ENCODE measurements around the gene COL4A3. TPM values are rescaled to one million over a fixed set of nuclear protein-coding genes. Genes with fewer than 3 reads are reported as not detected.

The COL4A3 gene
- polyA plus RNA-seq, 2 of the 4 experiments (the other 2 are of a cell fraction): 1.8 to 6.8 TPM

DNA sequence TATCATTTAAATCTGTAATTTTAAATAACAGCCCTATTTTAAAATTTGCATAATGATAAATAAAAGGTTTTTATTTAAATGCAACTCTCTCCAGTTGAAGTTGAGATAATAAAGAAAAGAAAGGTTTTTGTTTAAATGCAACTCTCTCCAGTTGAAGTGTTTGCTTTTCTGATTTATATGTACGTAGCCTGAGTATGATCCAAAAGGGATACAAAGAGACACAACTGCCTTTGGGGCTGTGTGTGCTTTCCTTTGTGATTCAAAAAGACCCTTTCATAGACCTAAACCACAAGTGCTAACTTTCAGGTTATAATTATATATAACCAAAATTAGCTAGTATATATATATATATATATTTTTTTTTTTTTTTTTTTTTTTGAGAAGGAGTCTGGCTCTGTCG lies 84.5 kb downstream of the COL4A3 start:
- no peak for TF ChIP-seq HOXB13 (CRISPR knock-in tag; IDR thresholded peaks at IDR 0.05; ENCODE audit: low read depth)
- no peak for TF ChIP-seq CBX8 (IDR thresholded peaks at IDR 0.05)
- TF ChIP-seq POLR2A (IDR thresholded peaks at IDR 0.05; ENCODE audit: low read length): no peak
- Histone ChIP-seq H3K4me3 (no peak overlapping the region), H3K9me3 (no peaks in the 10 kb centered on the region), H3K27ac (no peak overlapping the region), H3K4me2 (no peak overlapping the region), H3K4me1 (no peaks in the 10 kb centered on the region)
- ATAC-seq: no peak
- CTCF ChIA-PET: interaction anchor here (0.6 to 6.1 kb wide), 3 partner anchors 11 to 118 kb away, joined by 3 to 31 read pairs (median 7); no protein-coding TSS in a partner anchor
- FAIRE-seq: no peak
- no peak for DNase-seq (ENCODE audit: low read depth in 1 of 2, low spot score in 1 of 2)
- POLR2A ChIA-PET: no interaction called here
- 80% methylated on average over 2 of the region's 2 CpGs for whole genome bisulfite sequencing (ENCODE audit: missing lambda C conversion rate)

GRCh38 chr2:227252831-227253230 lies 88.4 kb downstream of the COL4A3 start:
- Histone ChIP-seq H3K4me1 (no peaks in the 10 kb centered on the region), H3K9me3 (no peaks in the 10 kb centered on the region), H3K4me2 (no peak overlapping the region), H3K27ac (no peak overlapping the region), H3K4me3 (no peak overlapping the region)
- no peak for FAIRE-seq
- DNase-seq (ENCODE audit: low read depth in 1 of 2, low spot score in 1 of 2): no peak
- whole genome bisulfite sequencing (ENCODE audit: missing lambda C conversion rate): 85% methylated on average over 2 of the region's 2 CpGs
- TF ChIP-seq SMC3 (IDR thresholded peaks at IDR 0.05): no peak
- no peak for TF ChIP-seq HOXB13 (CRISPR knock-in tag; IDR thresholded peaks at IDR 0.05; ENCODE audit: low read depth)
- no peak for TF ChIP-seq BHLHE40 (IDR thresholded peaks at IDR 0.05; ENCODE audit: low read depth, low read length)
- no peak for TF ChIP-seq HDAC2 (IDR thresholded peaks at IDR 0.05)
- TF ChIP-seq MAZ (IDR thresholded peaks at IDR 0.05; ENCODE audit: borderline replicate concordance, low read depth, low read length): no peak
- TF ChIP-seq RNF2 (IDR thresholded peaks at IDR 0.05; ENCODE audit: borderline replicate concordance, low read depth): no peak
- TF ChIP-seq MYC (IDR thresholded peaks at IDR 0.05; ENCODE audit: borderline replicate concordance, low read length): no peak
- no peak for TF ChIP-seq PBX3 (IDR thresholded peaks at IDR 0.05)
- no peak for TF ChIP-seq FOSL2 (IDR thresholded peaks at IDR 0.05)
- TF ChIP-seq FOSL2 (CRISPR knock-in tag; IDR thresholded peaks at IDR 0.05): no peak
- TF ChIP-seq ZC3H11A (IDR thresholded peaks at IDR 0.05): no peak
- TF ChIP-seq HOXA7 (CRISPR knock-in tag; IDR thresholded peaks at IDR 0.05): no peak
- TF ChIP-seq USF2 (IDR thresholded peaks at IDR 0.05): no peak
- TF ChIP-seq FOSB (CRISPR knock-in tag; IDR thresholded peaks at IDR 0.05): no peak
- TF ChIP-seq NPAS2 (CRISPR knock-in tag; IDR thresholded peaks at IDR 0.05; ENCODE audit: borderline replicate concordance): no peak
- no peak for TF ChIP-seq TP53 (CRISPR knock-in tag; IDR thresholded peaks at IDR 0.05)
- ChIA-PET CTCF (interaction anchor here (0.6 to 6.1 kb wide), 4 partner anchors 11 to 100 kb away, joined by 3 to 31 read pairs (median 3); no protein-coding TSS in a partner anchor), POLR2A (no interaction called here)
- ATAC-seq: no peak

- TF ChIP-seq SMC3 (IDR thresholded peaks at IDR 0.05) (no peak), JUN (IDR thresholded peaks at IDR 0.05) (no peak), RARB (CRISPR knock-in tag; IDR thresholded peaks at IDR 0.05) (no peak), PHF8 (IDR thresholded peaks at IDR 0.05; ENCODE audit: borderline replicate concordance, low read depth) (no peak), HOXB13 (CRISPR knock-in tag; IDR thresholded peaks at IDR 0.05; ENCODE audit: low read depth) (no peak), BHLHE40 (IDR thresholded peaks at IDR 0.05; ENCODE audit: low read depth, low read length) (no peak), HOXA7 (CRISPR knock-in tag; IDR thresholded peaks at IDR 0.05) (no peak), USF2 (IDR thresholded peaks at IDR 0.05) (no peak), POLR2A (IDR thresholded peaks at IDR 0.05; ENCODE audit: low read length) (no peak), NPAS2 (CRISPR knock-in tag; IDR thresholded peaks at IDR 0.05; ENCODE audit: borderline replicate concordance) (no peak), MYC (IDR thresholded peaks at IDR 0.05; ENCODE audit: borderline replicate concordance, low read length) (no peak), EHMT2 (IDR thresholded peaks at IDR 0.05; ENCODE audit: low read depth) (no peak), ELK1 (IDR thresholded peaks at IDR 0.05; ENCODE audit: low read depth, low read length) (no peak)
- Histone ChIP-seq H3K27ac (no peak overlapping the region), H3K4me3 (no peak overlapping the region), H3K9me3 (no peaks in the 10 kb centered on the region), H3K4me2 (no peak overlapping the region), H3K4me1 (no peaks in the 10 kb centered on the region)
- no peak for FAIRE-seq
- ChIA-PET CTCF (no interaction called here), POLR2A (no interaction called here)
- DNase-seq (ENCODE audit: low read depth in 1 of 2, low spot score in 1 of 2): no peak
- no peak for ATAC-seq
These were observed 92.2 kb downstream of the COL4A3 start for GRCh38 chr2:227256605-227257004.
